Loucy (cell line): ENCODE measurements around the gene BRIP1.

Source experiments
- EZH2phosphoT487 ChIP-seq: fragments of 200-600 bp; IDR thresholded peaks from 2 replicates; pipeline ENCODE4 v1.6.1; 2018; ENCODE audit warnings: antibody characterized with exemption, mild to moderate bottlenecking, moderate library complexity, borderline replicate concordance
- TF ChIP-seq, protein P1 (sequence below): fragments of 200-600 bp; sonication (generic); conservative IDR thresholded peaks from 2 replicates; pipeline ENCODE4 v1.5.1; 2014; ENCODE audit warnings: mild to moderate bottlenecking, antibody characterized with exemption, low read length

DNA sequence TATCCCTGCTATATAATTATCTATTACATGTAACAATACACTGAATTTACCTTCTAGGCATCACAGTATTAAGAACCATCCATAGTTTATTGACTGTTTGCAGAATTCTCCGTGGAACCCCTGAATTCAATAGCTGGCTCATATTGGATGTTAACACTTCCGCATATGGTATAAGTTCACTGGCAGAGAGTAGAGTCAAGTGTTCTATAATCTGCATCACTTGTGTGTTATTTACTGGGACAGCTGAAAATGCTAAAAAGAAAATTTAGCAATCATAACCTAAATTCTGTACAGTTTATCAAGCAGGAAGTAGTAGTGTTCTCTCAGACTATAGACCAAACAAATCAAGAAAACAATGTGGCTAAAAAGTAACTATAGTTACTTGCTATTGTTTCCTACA is 14.5 kb upstream of the BRIP1 start:
- TF ChIP-seq, protein P1, sequence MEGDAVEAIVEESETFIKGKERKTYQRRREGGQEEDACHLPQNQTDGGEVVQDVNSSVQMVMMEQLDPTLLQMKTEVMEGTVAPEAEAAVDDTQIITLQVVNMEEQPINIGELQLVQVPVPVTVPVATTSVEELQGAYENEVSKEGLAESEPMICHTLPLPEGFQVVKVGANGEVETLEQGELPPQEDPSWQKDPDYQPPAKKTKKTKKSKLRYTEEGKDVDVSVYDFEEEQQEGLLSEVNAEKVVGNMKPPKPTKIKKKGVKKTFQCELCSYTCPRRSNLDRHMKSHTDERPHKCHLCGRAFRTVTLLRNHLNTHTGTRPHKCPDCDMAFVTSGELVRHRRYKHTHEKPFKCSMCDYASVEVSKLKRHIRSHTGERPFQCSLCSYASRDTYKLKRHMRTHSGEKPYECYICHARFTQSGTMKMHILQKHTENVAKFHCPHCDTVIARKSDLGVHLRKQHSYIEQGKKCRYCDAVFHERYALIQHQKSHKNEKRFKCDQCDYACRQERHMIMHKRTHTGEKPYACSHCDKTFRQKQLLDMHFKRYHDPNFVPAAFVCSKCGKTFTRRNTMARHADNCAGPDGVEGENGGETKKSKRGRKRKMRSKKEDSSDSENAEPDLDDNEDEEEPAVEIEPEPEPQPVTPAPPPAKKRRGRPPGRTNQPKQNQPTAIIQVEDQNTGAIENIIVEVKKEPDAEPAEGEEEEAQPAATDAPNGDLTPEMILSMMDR = no peak
- TF ChIP-seq EZH2phosphoT487 = no peak
